Nephron (organoid): ENCODE data around the gene SORL1.

ENCODE experiments used
- H3K27ac Mint-ChIP-seq, 3 experiments: 2 replicates each; pipeline ENCODE4 v1.8.0; 2020; ENCODE audit warnings: mixed read lengths in 3 of 3, mild to moderate bottlenecking in 2 of 3, moderate library complexity in 1 of 3
- H3K27me3 Mint-ChIP-seq: 2 replicates; pipeline ENCODE4 v1.8.0; 2021; ENCODE audit warnings: low read depth, mild to moderate bottlenecking, moderate library complexity, mixed read lengths
- H3K36me3 Mint-ChIP-seq: 2 replicates; pipeline ENCODE4 v1.8.0; 2020; ENCODE audit warnings: low read depth, mixed read lengths
- H3K4me1 Mint-ChIP-seq: 2 replicates; pipeline ENCODE4 v1.8.0; 2020; ENCODE audit warnings: mixed read lengths
- H3K4me3 Mint-ChIP-seq, 3 experiments: 2 replicates each; pipeline ENCODE4 v1.8.0; 2020; ENCODE audit warnings: mild to moderate bottlenecking in 3 of 3, mixed read lengths in 3 of 3, moderate library complexity in 2 of 3
- H3K9me3 Mint-ChIP-seq: 2 replicates; pipeline ENCODE4 v1.8.0; 2020; ENCODE audit warnings: mixed read lengths
- TF ChIP-seq, protein P1 (sequence below), 3 experiments: fragments of 200-600 bp; sonication (generic); IDR thresholded peaks; one replicate each; pipeline ENCODE4 v1.5.0; 2021; ENCODE audit warnings: antibody characterized with exemption in 3 of 3; ENCODE audit not compliant: unreplicated experiment in 3 of 3

Gene SORL1

DNA sequence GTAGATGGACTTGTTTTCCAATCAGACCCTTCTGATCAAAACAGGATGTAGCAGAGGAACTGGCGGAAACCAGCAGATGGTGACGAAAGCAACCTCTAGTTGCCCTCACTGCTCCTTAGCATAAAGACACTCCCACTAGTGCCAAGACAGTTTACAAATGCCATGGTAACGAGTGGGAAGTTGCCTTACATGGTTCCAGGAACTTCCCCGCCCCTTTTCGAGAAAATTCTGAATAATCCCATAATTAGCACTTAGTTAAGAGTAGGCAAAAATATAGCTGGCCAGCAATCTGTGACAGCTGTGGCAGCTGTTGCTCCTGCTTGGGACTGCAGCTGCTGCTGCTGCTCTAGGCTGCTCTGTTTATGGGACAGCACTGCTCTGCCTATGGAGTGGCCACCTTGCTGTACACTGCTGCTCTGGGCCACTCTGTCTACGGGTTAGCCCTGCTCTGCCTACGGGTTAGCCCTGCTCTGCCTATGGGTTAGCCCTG, 33.4 kb upstream of the SORL1 start:
- H3K4me3 Mint-ChIP-seq, result no peak overlapping the region
- H3K9me3 Mint-ChIP-seq, result no peaks in the 10 kb centered on the region
- H3K27me3 Mint-ChIP-seq, result peaks cover 1% of the 10 kb centered on the region
- no peak overlapping the region for H3K27ac Mint-ChIP-seq
- H3K36me3 Mint-ChIP-seq, result no peaks in the 10 kb centered on the region
- TF ChIP-seq, protein P1, sequence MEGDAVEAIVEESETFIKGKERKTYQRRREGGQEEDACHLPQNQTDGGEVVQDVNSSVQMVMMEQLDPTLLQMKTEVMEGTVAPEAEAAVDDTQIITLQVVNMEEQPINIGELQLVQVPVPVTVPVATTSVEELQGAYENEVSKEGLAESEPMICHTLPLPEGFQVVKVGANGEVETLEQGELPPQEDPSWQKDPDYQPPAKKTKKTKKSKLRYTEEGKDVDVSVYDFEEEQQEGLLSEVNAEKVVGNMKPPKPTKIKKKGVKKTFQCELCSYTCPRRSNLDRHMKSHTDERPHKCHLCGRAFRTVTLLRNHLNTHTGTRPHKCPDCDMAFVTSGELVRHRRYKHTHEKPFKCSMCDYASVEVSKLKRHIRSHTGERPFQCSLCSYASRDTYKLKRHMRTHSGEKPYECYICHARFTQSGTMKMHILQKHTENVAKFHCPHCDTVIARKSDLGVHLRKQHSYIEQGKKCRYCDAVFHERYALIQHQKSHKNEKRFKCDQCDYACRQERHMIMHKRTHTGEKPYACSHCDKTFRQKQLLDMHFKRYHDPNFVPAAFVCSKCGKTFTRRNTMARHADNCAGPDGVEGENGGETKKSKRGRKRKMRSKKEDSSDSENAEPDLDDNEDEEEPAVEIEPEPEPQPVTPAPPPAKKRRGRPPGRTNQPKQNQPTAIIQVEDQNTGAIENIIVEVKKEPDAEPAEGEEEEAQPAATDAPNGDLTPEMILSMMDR (IDR thresholded peaks at IDR 0.05; ENCODE audit: unreplicated experiment in 3 of 3), result no peak
- peaks cover 22% of the 10 kb centered on the region for H3K4me1 Mint-ChIP-seq

DNA sequence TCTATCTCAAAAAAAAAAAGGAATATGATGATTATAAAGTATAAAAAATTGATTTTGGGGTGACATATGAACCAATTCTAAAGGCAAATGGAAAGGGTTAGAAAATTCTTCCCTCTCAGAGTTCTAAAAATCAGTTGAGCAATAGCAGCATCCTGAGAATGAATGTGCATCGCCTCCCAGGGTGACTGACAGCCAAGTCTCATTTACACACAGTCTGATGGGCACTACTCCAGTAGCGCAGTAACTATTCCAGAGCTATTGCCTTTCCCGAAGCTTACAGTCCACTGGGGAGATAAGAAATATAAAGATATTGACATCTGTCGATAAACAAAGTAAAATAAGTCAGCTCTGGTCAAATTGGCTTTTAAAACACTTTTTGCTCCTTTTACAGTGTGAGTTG, 32.3 kb upstream of the SORL1 start:
- Mint-ChIP-seq H3K4me3 (no peak overlapping the region), H3K27me3 (peaks cover 9% of the 10 kb centered on the region), H3K4me1 (peaks cover 22% of the 10 kb centered on the region), H3K9me3 (no peaks in the 10 kb centered on the region), H3K27ac (no peak overlapping the region), H3K36me3 (no peaks in the 10 kb centered on the region)
- TF ChIP-seq, protein P1 (IDR thresholded peaks at IDR 0.05; ENCODE audit: unreplicated experiment in 3 of 3), result no peak

DNA sequence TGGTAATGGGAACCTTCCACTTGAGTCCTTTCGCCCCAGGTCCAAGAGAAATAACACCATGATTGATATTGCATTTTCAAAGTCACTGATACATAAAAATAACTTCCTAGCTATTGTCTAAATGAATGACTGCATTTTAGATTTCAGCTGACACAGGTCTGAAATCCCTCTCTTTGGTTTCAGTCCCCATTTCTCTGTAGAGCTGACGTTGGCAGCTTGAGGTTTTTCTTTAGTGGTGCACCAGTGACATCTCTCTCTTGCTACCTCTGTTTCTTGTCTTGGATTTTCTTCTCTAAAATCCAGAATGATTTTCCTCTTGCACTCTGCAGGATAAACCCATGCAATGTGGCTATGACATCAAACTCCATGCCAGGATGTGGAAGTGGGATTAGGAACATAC, 31.7 kb upstream of the SORL1 start:
- no peaks in the 10 kb centered on the region for H3K36me3 Mint-ChIP-seq

DNA sequence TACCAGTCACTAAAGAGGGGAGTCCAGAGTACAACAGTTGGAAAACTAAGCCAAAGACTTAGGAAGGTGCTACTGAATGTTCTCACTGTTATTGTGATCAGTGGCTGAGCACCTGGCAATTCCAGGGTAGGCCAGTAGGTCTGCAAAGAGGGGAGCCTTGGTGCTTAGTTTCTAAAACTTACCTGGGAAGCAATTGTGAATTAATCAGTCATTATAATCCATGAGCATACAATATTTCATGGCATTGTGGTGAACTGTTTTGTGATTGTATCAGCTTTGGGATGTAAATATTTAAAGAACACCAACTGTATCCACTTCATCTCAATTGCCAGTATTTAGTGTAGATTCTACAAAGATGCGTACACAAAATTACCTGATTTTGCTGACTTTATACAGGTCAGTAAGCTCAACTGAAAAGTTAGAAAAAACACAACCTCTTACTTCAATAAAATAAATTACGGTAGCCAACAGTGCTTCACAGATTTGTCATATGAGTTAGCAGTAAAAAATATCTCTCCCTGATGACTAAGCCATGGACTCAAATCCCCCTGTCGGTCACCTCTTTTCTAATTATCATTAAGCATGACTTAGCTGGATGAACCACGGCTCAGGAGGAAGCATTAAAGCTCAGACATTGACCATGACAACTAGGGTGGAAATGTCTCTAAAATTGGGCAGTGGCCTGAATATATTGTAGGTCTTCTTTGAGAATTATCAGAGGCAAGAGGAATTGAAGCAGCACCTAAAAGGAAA, 30.8 kb upstream of the SORL1 start:
- Mint-ChIP-seq H3K27ac (no peak overlapping the region), H3K9me3 (no peaks in the 10 kb centered on the region), H3K4me3 (no peak overlapping the region), H3K36me3 (no peaks in the 10 kb centered on the region), H3K27me3 (peaks cover 14% of the 10 kb centered on the region), H3K4me1 (peaks cover 22% of the 10 kb centered on the region)
- TF ChIP-seq, protein P1 (IDR thresholded peaks at IDR 0.05; ENCODE audit: unreplicated experiment in 3 of 3), result no peak

More for the DNA sequence above, 31.7 kb upstream of the SORL1 start:
- Mint-ChIP-seq H3K27me3 (peaks cover 9% of the 10 kb centered on the region), H3K9me3 (no peaks in the 10 kb centered on the region), H3K4me1 (peaks cover 22% of the 10 kb centered on the region), H3K4me3 (no peak overlapping the region), H3K27ac (no peak overlapping the region)
- TF ChIP-seq, protein P1 (IDR thresholded peaks at IDR 0.05; ENCODE audit: unreplicated experiment in 3 of 3), result no peak

DNA sequence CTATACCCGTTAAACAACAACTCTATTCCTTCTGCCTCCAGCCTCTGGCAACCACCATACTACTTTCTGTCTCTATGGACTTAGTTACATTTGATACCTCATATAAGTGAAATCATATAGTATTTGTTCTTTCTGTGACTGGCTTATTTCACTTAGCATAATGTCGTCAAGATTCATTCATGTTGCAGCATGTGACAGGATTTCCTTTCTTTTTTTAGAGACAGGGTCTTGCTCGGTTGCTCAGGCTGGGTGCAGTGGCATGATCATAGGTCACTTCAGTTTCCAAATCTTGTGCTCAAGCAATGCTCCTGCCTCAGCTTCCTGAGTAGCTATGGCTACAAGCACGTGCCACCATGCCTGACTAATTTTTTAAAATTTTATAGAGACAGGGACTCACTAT, 29.4 kb upstream of the SORL1 start:
- no peak overlapping the region for H3K4me3 Mint-ChIP-seq
- no peak overlapping the region for H3K27ac Mint-ChIP-seq
- peaks cover 11% of the 10 kb centered on the region for H3K4me1 Mint-ChIP-seq
- TF ChIP-seq, protein P1 (IDR thresholded peaks at IDR 0.05; ENCODE audit: unreplicated experiment in 3 of 3), result no peak
- H3K27me3 Mint-ChIP-seq, result peaks cover 23% of the 10 kb centered on the region
- no peaks in the 10 kb centered on the region for H3K9me3 Mint-ChIP-seq
- no peaks in the 10 kb centered on the region for H3K36me3 Mint-ChIP-seq

DNA sequence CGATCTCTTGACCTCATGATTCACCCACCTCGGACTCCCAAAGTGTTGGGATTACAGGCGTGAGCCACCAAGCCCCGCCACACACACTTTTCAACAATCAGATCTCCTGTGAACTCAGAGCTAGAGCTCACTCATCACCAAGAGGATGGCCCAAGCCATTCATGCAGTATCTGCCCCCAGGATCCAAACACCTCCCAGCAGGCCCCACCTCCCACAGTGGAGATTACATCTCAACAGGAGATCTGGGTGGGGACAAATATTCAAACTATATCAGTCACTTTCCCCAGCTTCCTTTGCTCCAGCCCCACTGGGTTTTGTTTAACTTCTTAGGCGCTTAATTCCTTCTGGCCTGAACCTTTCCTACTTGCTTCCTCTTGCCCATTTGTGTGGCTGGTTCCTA, 26.3 kb upstream of the SORL1 start:
- Mint-ChIP-seq H3K4me1 (peaks cover 6% of the 10 kb centered on the region), H3K4me3 (no peak overlapping the region), H3K27me3 (peaks cover 38% of the 10 kb centered on the region), H3K9me3 (no peaks in the 10 kb centered on the region), H3K36me3 (no peaks in the 10 kb centered on the region), H3K27ac (no peak overlapping the region)
- TF ChIP-seq, protein P1 (IDR thresholded peaks at IDR 0.05; ENCODE audit: unreplicated experiment in 3 of 3), result no peak
